ENCODE data around the gene CKS1B. TPM values are rescaled to one million over a fixed set of nuclear protein-coding genes. Genes with fewer than 3 reads are reported as not detected.

The CKS1B gene
- polyA plus RNA-seq, 2 of the 4 experiments (the other 2 are of a cell fraction) = 356 to 725 TPM

GRCh38 chr1:155001425-155001674, 26.9 kb downstream of the CKS1B start:
- Histone ChIP-seq H3K27ac (peak overlapping the region; percentile 98 to 100), H3K4me1 (peaks cover 38% of the 10 kb centered on the region), H3K9me3 (no peaks in the 10 kb centered on the region), H3K4me3 (peak overlapping the region; percentile 80), H3K4me2 (peak overlapping the region; percentile 99)
- ATAC-seq (peak; percentile 14 to 23; a peak in 3 of 6 replicates), FAIRE-seq (no peak), DNase-seq (ENCODE audit: low read depth in 1 of 2, low spot score in 1 of 2) (no peak)
- WGBS (ENCODE audit: missing lambda C conversion rate) = 5% methylated on average over 8 of the region's 11 CpGs
- ChIA-PET POLR2A (interaction anchor here (0.6 to 4.8 kb wide), 8 partner anchors 9 to 65 kb away, joined by 3 to 52 read pairs (median 4); partner anchors contain the start of genes CKS1B, FLAD1, PMVK and PYGO2), CTCF (no interaction called here)
- TF ChIP-seq HOXA7 (CRISPR knock-in tag; IDR thresholded peaks at IDR 0.05) = peak; percentile 59; the same call in 1 of the 2 replicates
- no peak for TF ChIP-seq MAFK (IDR thresholded peaks at IDR 0.05; ENCODE audit: partially characterized antibody)
- peak; percentile 64; the same call in 1 of the 2 replicates for TF ChIP-seq FOSB (CRISPR knock-in tag; IDR thresholded peaks at IDR 0.05)
- TF ChIP-seq USF2 (IDR thresholded peaks at IDR 0.05) = no peak
- no peak; the same call in 1 of the 2 replicates for TF ChIP-seq PHF8 (IDR thresholded peaks at IDR 0.05; ENCODE audit: borderline replicate concordance, low read depth)

- Histone ChIP-seq H3K4me2 (peak overlapping the region; percentile 99), H3K9me3 (no peaks in the 10 kb centered on the region), H3K4me1 (peaks cover 43% of the 10 kb centered on the region), H3K27ac (peak overlapping the region; percentile 98 to 100), H3K4me3 (peak overlapping the region; percentile 80)
- 0% methylated on average over 9 of the region's 38 CpGs for WGBS (ENCODE audit: missing lambda C conversion rate)
- ChIA-PET CTCF (interaction anchor here (1.0 kb wide), 1 partner anchor 84 kb away, joined by 5 read pairs; no protein-coding TSS in a partner anchor), POLR2A (interaction anchor here (0.5 to 4.8 kb wide), 13 partner anchors 9 to 226 kb away, joined by 3 to 52 read pairs (median 5); partner anchors contain the start of genes CKS1B, FLAD1, PMVK and PYGO2)
- no peak for TF ChIP-seq JUNB (IDR thresholded peaks at IDR 0.05)
- no peak for TF ChIP-seq EHMT2 (IDR thresholded peaks at IDR 0.05; ENCODE audit: low read depth)
- peak; percentile 86 for TF ChIP-seq BHLHE40 (IDR thresholded peaks at IDR 0.05; ENCODE audit: low read depth, low read length)
- TF ChIP-seq CTCF (IDR thresholded peaks at IDR 0.05) = peak; percentile 46
- no peak for TF ChIP-seq FOXS1 (CRISPR knock-in tag; IDR thresholded peaks at IDR 0.05)
- TF ChIP-seq CHD4 (IDR thresholded peaks at IDR 0.05; ENCODE audit: borderline replicate concordance) = no peak; the same call in 1 of the 2 replicates
- TF ChIP-seq SMC3 (IDR thresholded peaks at IDR 0.05) = peak; percentile 32; the same call in 2 of the 3 replicates
- TF ChIP-seq KDM5A (IDR thresholded peaks at IDR 0.05) = peak; percentile 63; the same call in 1 of the 2 replicates
- TF ChIP-seq ZFP36 (IDR thresholded peaks at IDR 0.05; ENCODE audit: borderline replicate concordance, partially characterized antibody) = no peak
- TF ChIP-seq NFE2L2 (conservative IDR thresholded peaks at IDR 0.05; ENCODE audit: low read length) = no peak
- peak; percentile 51 for TF ChIP-seq MAX (IDR thresholded peaks at IDR 0.05)
- peak; percentile 84 for TF ChIP-seq PBX3 (IDR thresholded peaks at IDR 0.05)
- TF ChIP-seq SREBF2 (IDR thresholded peaks at IDR 0.05) = no peak
- no peak for TF ChIP-seq FOSL2 (IDR thresholded peaks at IDR 0.05)
- 0 out of 2 replicates have a peak, but pooled peaks have one; percentile 2 for TF ChIP-seq FOSL2 (CRISPR knock-in tag; IDR thresholded peaks at IDR 0.05)
- no peak for TF ChIP-seq RCOR1 (IDR thresholded peaks at IDR 0.05; ENCODE audit: low read depth, low read length)
- TF ChIP-seq TP53 (CRISPR knock-in tag; IDR thresholded peaks at IDR 0.05) = no peak
- peak; percentile 37 to 62 for TF ChIP-seq RAD21 (conservative IDR thresholded peaks at IDR 0.05 in 1 of 2, IDR thresholded peaks at IDR 0.05 in 1 of 2)
- no peak for FAIRE-seq
- ATAC-seq = peak; percentile 51 to 73
- DNase-seq (ENCODE audit: low read depth in 1 of 2, low spot score in 1 of 2) = peak; percentile 96 to 100
These were observed 27.4 kb downstream of the CKS1B start for GRCh38 chr1:155001675-155002463.
